HG02623 (cell line): ENCODE measurements around the gene C10orf88.

Source experiments
- ATAC-seq: cut with Tn5 transposase; IDR thresholded peaks from one replicate; pipeline ENCODE4 v1.9.1; 2021; ENCODE audit warnings: moderate library complexity; ENCODE audit not compliant: unreplicated experiment

Gene C10orf88

GRCh38 chr10:122953902-122954730 is at the start of gene C10orf88:
TSS of gene C10orf88 (minus strand) at chr10:122954227. CDS start at chr10:122954178, 49 bp downstream.
- peak; percentile 98 for ATAC-seq

- ATAC-seq = no peak
Measured at GRCh38 chr10:123001370-123001769, 47.3 kb upstream of the C10orf88 start.

GRCh38 chr10:123000155-123000554 is 46.1 kb upstream of the C10orf88 start:
- ATAC-seq = no peak

GRCh38 chr10:122999347-122999746 is 45.3 kb upstream of the C10orf88 start:
- ATAC-seq = no peak

- ATAC-seq = no peak
Measured at GRCh38 chr10:122998934-122999333, 44.9 kb upstream of the C10orf88 start.

- no peak for ATAC-seq
Measured at GRCh38 chr10:122998360-122998917, 44.4 kb upstream of the C10orf88 start.

- no peak for ATAC-seq
Measured at GRCh38 chr10:122997864-122998263, 43.8 kb upstream of the C10orf88 start.

- no peak for ATAC-seq
Measured at GRCh38 chr10:122995936-122996335, 41.9 kb upstream of the C10orf88 start.

GRCh38 chr10:122993797-122994336 is 39.8 kb upstream of the C10orf88 start:
- no peak for ATAC-seq

- no peak for ATAC-seq
Measured at GRCh38 chr10:122992031-122992585, 38.1 kb upstream of the C10orf88 start.

- no peak for ATAC-seq
Measured at GRCh38 chr10:122990278-122990677, 36.3 kb upstream of the C10orf88 start.

GRCh38 chr10:122988501-122988900 is 34.5 kb upstream of the C10orf88 start:
- no peak for ATAC-seq

GRCh38 chr10:122986335-122986734 is 32.3 kb upstream of the C10orf88 start:
- ATAC-seq = no peak

GRCh38 chr10:122984708-122985107 is 30.7 kb upstream of the C10orf88 start:
- no peak for ATAC-seq

GRCh38 chr10:122983898-122984297 is 29.9 kb upstream of the C10orf88 start:
- no peak for ATAC-seq

GRCh38 chr10:122981066-122981464 is 27.0 kb upstream of the C10orf88 start:
- no peak for ATAC-seq

- peak; percentile 97 for ATAC-seq
Measured at GRCh38 chr10:122980209-122981065, 26.4 kb upstream of the C10orf88 start, which contains the start of gene PSTK. TSS of gene PSTK (plus strand) at chr10:122980401. CDS start at chr10:122980480, 79 bp downstream.

GRCh38 chr10:122974543-122975064 is 20.6 kb upstream of the C10orf88 start:
- no peak for ATAC-seq

- ATAC-seq = no peak
Measured at GRCh38 chr10:122974023-122974422, 20.0 kb upstream of the C10orf88 start.

GRCh38 chr10:122968698-122969097 is 14.7 kb upstream of the C10orf88 start:
- ATAC-seq = no peak

- ATAC-seq = no peak
Measured at GRCh38 chr10:122966879-122967278, 12.9 kb upstream of the C10orf88 start.
